H9 (cell line): ENCODE data around the gene MRPS15. TPM values are rescaled to one million over a fixed set of nuclear protein-coding genes. Genes with fewer than 3 reads are reported as not detected.

Experiments used
- DNase-seq: peaks from one replicate; pipeline ENCODE4 v3.0.0-alpha.2; 2017
- H2AFZ ChIP-seq: one replicate; pipeline ENCODE4 v1.6.1; 2013; ENCODE audit warnings: mild to moderate bottlenecking, low read length, control low read depth, moderate library complexity
- H2AK5ac ChIP-seq: 2 replicates; pipeline ENCODE4 v1.6.1; 2013; ENCODE audit warnings: low read length, control low read depth, mixed read lengths; ENCODE audit not compliant: insufficient read length
- H2BK120ac ChIP-seq: one replicate; pipeline ENCODE4 v1.6.1; 2013; ENCODE audit warnings: low read depth, mild to moderate bottlenecking, low read length, control low read depth, inconsistent platforms; ENCODE audit not compliant: poor library complexity, severe bottlenecking
- H2BK12ac ChIP-seq: 2 replicates; pipeline ENCODE4 v1.6.1; 2013; ENCODE audit warnings: low read length, control low read depth, mixed read lengths, low read depth; ENCODE audit not compliant: insufficient read length
- H2BK15ac ChIP-seq: 2 replicates; pipeline ENCODE4 v1.6.1; 2013; ENCODE audit warnings: low read depth, low read length, control low read depth
- H2BK20ac ChIP-seq: one replicate; pipeline ENCODE4 v1.6.1; 2013; ENCODE audit warnings: low read depth, mild to moderate bottlenecking, low read length, control low read depth, inconsistent platforms; ENCODE audit not compliant: poor library complexity, severe bottlenecking
- H2BK5ac ChIP-seq: 2 replicates; pipeline ENCODE4 v1.6.1; 2013; ENCODE audit warnings: low read length, control low read depth, mixed read lengths; ENCODE audit not compliant: insufficient read length
- H3K14ac ChIP-seq: 2 replicates; pipeline ENCODE4 v1.6.1; 2013; ENCODE audit warnings: low read length, control low read depth; ENCODE audit not compliant: insufficient read depth
- H3K18ac ChIP-seq: 2 replicates; pipeline ENCODE4 v1.6.1; 2013; ENCODE audit warnings: low read depth, mild to moderate bottlenecking, mixed read lengths, low read length, control low read depth; ENCODE audit not compliant: insufficient read length
- H3K23ac ChIP-seq: 2 replicates; pipeline ENCODE4 v1.6.1; 2013; ENCODE audit warnings: low read length, control low read depth, mixed read lengths, low read depth; ENCODE audit not compliant: insufficient read length
- H3K23me2 ChIP-seq: 2 replicates; pipeline ENCODE4 v1.6.1; 2013; ENCODE audit warnings: low read depth, mild to moderate bottlenecking, mixed read lengths, low read length, control low read depth; ENCODE audit not compliant: insufficient read length, poor library complexity, severe bottlenecking
- H3K27ac ChIP-seq: 2 replicates; pipeline ENCODE4 v1.5.1; 2013; ENCODE audit warnings: low read length, control low read depth, mixed read lengths, low read depth; ENCODE audit not compliant: insufficient read length
- H3K27me3 ChIP-seq: 2 replicates; pipeline ENCODE4 v1.6.1; 2013; ENCODE audit warnings: low read length, control low read depth, inconsistent platforms; ENCODE audit not compliant: insufficient read depth
- H3K4ac ChIP-seq: 2 replicates; pipeline ENCODE4 v1.6.1; 2013; ENCODE audit warnings: low read depth, mild to moderate bottlenecking, control low read depth, inconsistent platforms, low read length, moderate library complexity
- H3K4me1 ChIP-seq: 2 replicates; pipeline ENCODE4 v1.6.1; 2013; ENCODE audit warnings: low read length, control low read depth, inconsistent platforms; ENCODE audit not compliant: insufficient read depth
- H3K4me2 ChIP-seq: 2 replicates; pipeline ENCODE4 v1.6.1; 2013; ENCODE audit warnings: low read length, control low read depth, mixed read lengths; ENCODE audit not compliant: insufficient read length, insufficient read depth
- H3K56ac ChIP-seq: 2 replicates; pipeline ENCODE4 v1.6.1; 2013; ENCODE audit warnings: low read depth, mild to moderate bottlenecking, mixed read lengths, low read length, control low read depth; ENCODE audit not compliant: insufficient read length
- H3K79me1 ChIP-seq: 2 replicates; pipeline ENCODE4 v1.6.1; 2013; ENCODE audit warnings: low read depth, mild to moderate bottlenecking, moderate library complexity, low read length, control low read depth, inconsistent platforms; ENCODE audit not compliant: insufficient read depth, poor library complexity, severe bottlenecking
- H3K79me2 ChIP-seq: 2 replicates; pipeline ENCODE4 v1.6.1; 2013; ENCODE audit warnings: low read length, control low read depth, inconsistent platforms; ENCODE audit not compliant: insufficient read depth
- H3K9ac ChIP-seq: 2 replicates; pipeline ENCODE4 v1.6.1; 2013; ENCODE audit warnings: low read length, control low read depth, mixed read lengths; ENCODE audit not compliant: insufficient read length; ENCODE audit errors: extremely low read depth
- H3K9me3 ChIP-seq: one replicate; pipeline ENCODE4 v1.6.1; 2013; ENCODE audit warnings: low read depth, low read length, inconsistent platforms; ENCODE audit not compliant: control insufficient read depth
- H3T11ph ChIP-seq: one replicate; pipeline ENCODE4 v1.6.1; 2013; ENCODE audit warnings: mild to moderate bottlenecking, low read length, control low read depth, inconsistent platforms
- H4K20me1 ChIP-seq: one replicate; pipeline ENCODE4 v1.6.1; 2013; ENCODE audit not compliant: control insufficient read depth, insufficient read length, insufficient read depth
- H4K5ac ChIP-seq: 2 replicates; pipeline ENCODE4 v1.6.1; 2013; ENCODE audit warnings: low read depth, mild to moderate bottlenecking, mixed read lengths, low read length, control low read depth; ENCODE audit not compliant: insufficient read length
- H4K8ac ChIP-seq: replicated peaks from 2 replicates; pipeline ENCODE4 v1.6.1; 2013; ENCODE audit warnings: low read length, control low read depth, mixed read lengths, low read depth; ENCODE audit not compliant: insufficient read length
- H4K91ac ChIP-seq: 2 replicates; pipeline ENCODE4 v1.6.1; 2013; ENCODE audit warnings: low read depth, mild to moderate bottlenecking, moderate library complexity, mixed read lengths, low read length, control low read depth; ENCODE audit not compliant: insufficient read length
- H3K27ac Mint-ChIP-seq, 3 experiments: 2 replicates in 2 of 3; 3 replicates in 1 of 3; pipeline ENCODE4 v1.8.0; 2020 to 2021; ENCODE audit warnings: mixed read lengths in 3 of 3, mild to moderate bottlenecking in 1 of 3, moderate library complexity in 1 of 3
- H3K27me3 Mint-ChIP-seq: 2 replicates; pipeline ENCODE4 v1.8.0; 2021; ENCODE audit warnings: low read depth, mild to moderate bottlenecking, moderate library complexity, mixed read lengths
- H3K36me3 Mint-ChIP-seq, 3 experiments: 2 replicates in 2 of 3; 3 replicates in 1 of 3; pipeline ENCODE4 v1.8.0; 2020 to 2021; ENCODE audit warnings: low read depth in 3 of 3, mixed read lengths in 3 of 3; ENCODE audit not compliant: insufficient read depth in 1 of 3
- H3K4me1 Mint-ChIP-seq, 2 experiments: 2 replicates each; pipeline ENCODE4 v1.8.0; 2020; ENCODE audit warnings: mixed read lengths in 2 of 2
- H3K4me3 Mint-ChIP-seq, 2 experiments: 2 replicates in 1 of 2; 3 replicates in 1 of 2; pipeline ENCODE4 v1.8.0; 2020 to 2021; ENCODE audit warnings: mild to moderate bottlenecking in 2 of 2, mixed read lengths in 2 of 2, moderate library complexity in 1 of 2
- H3K9me3 Mint-ChIP-seq, 2 experiments: 2 replicates in 1 of 2; 3 replicates in 1 of 2; pipeline ENCODE4 v1.8.0; 2020; ENCODE audit warnings: mild to moderate bottlenecking in 2 of 2, mixed read lengths in 2 of 2, moderate library complexity in 1 of 2
- WGBS: extraction: QIAGEN DNeasy Blood & Tissue Kit; methylation state at CpG from one replicate; pipeline ENCODE4 v1.1.7; 2013; ENCODE audit warnings: missing lambda C conversion rate, low lambda C conversion rate, mixed read lengths; ENCODE audit not compliant: insufficient read length; ENCODE audit errors: extremely low coverage; 5-methylcytosine and 5-hydroxymethylcytosine counted together
- total RNA-seq: library from RNA; stranded (reverse); gene quantifications from 2 replicates; pipeline ENCODE4 v1.2.1, GENCODE V29; 2021
- TF ChIP-seq, protein P1 (sequence below): fragments of 200-600 bp; sonication (generic); conservative IDR thresholded peaks from 3 replicates; pipeline ENCODE4 v1.8.0; 2021; ENCODE audit warnings: antibody characterized with exemption, mild to moderate bottlenecking

The MRPS15 gene
- total RNA-seq, 1 experiment from 2014 or later = 111 TPM

DNA sequence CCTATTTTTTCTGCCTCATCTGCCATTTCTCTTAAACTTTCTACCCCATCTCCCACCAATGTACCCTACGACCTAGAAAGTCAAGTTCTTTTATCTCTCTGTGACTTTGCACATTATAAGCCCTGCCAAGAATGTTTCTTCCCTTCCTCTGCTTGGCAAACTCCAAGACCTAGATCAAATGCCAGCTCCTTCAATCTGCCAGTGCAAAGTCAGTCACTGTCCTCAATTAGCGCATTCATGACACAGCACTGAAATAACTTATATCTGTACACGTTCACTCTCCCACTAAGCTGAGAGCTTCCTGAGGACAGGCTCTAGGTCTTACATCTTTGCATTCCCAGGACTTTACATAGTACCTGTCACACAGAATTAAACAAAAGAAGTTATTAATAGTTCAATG, 45.0 kb downstream of the MRPS15 start:
- Mint-ChIP-seq H3K4me1 (peaks cover 10 to 12% of the 10 kb centered on the region in 2 experiments), H3K27ac (no peak overlapping the region), H3K36me3 (peaks cover 0 to 3% (median 0%) of the 10 kb centered on the region in 3 experiments; a peak in 1 of 7 replicates), H3K27me3 (no peaks in the 10 kb centered on the region), H3K4me3 (no peak overlapping the region), H3K9me3 (no peaks in the 10 kb centered on the region; a peak in 1 of 5 replicates)
- no peak overlapping the region for H3K27ac ChIP-seq
- no peak overlapping the region for H2AFZ ChIP-seq
- no peak overlapping the region for H3K56ac ChIP-seq
- no peaks in the 10 kb centered on the region for H3K79me2 ChIP-seq
- no peak overlapping the region for H3T11ph ChIP-seq
- H4K5ac ChIP-seq = no peak overlapping the region
- no peak overlapping the region for H3K4ac ChIP-seq
- H4K20me1 ChIP-seq = no peaks in the 10 kb centered on the region
- H3K4me1 ChIP-seq = no peaks in the 10 kb centered on the region
- no peak overlapping the region for H4K91ac ChIP-seq
- no peaks in the 10 kb centered on the region for H3K27me3 ChIP-seq
- peaks cover 2% of the 10 kb centered on the region for H3K23me2 ChIP-seq
- no CpG with 5 or more reads among the region's 3 CpGs for WGBS
- H3K79me1 ChIP-seq = no peaks in the 10 kb centered on the region
- no peak overlapping the region for H3K4me2 ChIP-seq
- H2AK5ac ChIP-seq = no peak overlapping the region
- H2BK12ac ChIP-seq = no peak overlapping the region
- TF ChIP-seq, protein P1, sequence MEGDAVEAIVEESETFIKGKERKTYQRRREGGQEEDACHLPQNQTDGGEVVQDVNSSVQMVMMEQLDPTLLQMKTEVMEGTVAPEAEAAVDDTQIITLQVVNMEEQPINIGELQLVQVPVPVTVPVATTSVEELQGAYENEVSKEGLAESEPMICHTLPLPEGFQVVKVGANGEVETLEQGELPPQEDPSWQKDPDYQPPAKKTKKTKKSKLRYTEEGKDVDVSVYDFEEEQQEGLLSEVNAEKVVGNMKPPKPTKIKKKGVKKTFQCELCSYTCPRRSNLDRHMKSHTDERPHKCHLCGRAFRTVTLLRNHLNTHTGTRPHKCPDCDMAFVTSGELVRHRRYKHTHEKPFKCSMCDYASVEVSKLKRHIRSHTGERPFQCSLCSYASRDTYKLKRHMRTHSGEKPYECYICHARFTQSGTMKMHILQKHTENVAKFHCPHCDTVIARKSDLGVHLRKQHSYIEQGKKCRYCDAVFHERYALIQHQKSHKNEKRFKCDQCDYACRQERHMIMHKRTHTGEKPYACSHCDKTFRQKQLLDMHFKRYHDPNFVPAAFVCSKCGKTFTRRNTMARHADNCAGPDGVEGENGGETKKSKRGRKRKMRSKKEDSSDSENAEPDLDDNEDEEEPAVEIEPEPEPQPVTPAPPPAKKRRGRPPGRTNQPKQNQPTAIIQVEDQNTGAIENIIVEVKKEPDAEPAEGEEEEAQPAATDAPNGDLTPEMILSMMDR = no peak
- no peaks in the 10 kb centered on the region for H3K9me3 ChIP-seq
- H2BK5ac ChIP-seq = no peak overlapping the region
- no peak overlapping the region for H3K23ac ChIP-seq
- H3K9ac ChIP-seq = no peak overlapping the region
- no peak overlapping the region for H3K14ac ChIP-seq
- H4K8ac ChIP-seq = no peak overlapping the region
- no peak overlapping the region for H2BK20ac ChIP-seq
- no peak overlapping the region for H3K18ac ChIP-seq
- no peak overlapping the region for H2BK15ac ChIP-seq
- H2BK120ac ChIP-seq = no peak overlapping the region
- no peak for DNase-seq
